Measurements from ENCODE around the gene SHB. TPM values are rescaled to one million over a fixed set of nuclear protein-coding genes. Genes with fewer than 3 reads are reported as not detected.

Gene SHB
- polyA plus RNA-seq, 1 donor (not counting 4 experiments of a cell fraction or from before 2014, with no cell fraction given), result 10.9 TPM

DNA sequence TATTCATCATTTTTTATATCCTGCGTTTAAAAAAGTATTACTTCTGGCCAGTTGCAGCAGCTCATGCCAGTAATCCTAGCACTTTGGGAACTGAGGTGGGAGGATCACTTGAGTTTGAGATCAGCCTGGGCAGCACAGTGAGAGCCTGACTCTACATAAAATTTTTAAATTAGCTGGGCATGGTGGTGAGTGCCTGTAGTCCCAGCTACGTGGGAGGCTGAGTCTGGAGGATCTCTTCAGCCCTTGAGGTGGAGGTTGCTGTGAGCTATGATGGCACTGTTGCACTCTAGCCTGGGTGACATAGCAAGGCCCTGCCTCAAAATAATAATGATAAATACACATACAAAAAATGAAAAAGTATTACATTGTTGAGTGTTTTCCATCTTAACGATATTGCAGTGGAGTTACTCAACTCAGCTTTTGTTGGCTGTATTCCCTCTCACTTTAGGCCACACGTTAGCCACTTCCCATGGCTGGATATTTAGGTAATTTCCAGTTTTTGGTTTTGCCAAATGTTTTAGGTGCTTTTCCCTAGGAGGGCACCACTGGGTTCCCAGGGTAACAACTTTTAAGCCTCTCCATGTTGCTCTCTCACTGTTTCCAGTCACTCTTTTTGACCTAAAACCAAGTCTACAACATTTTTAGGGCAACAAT, 20.6 kb downstream of the SHB start:
- Histone ChIP-seq H3K9me1 (ENCODE audit: control insufficient read depth, extremely low read depth, insufficient read depth, low read length) (no peaks in the 10 kb centered on the region), H2AFZ (ENCODE audit: control insufficient read depth, low read length) (no peak overlapping the region), H3K4me3 (ENCODE audit: control insufficient read depth in 2 of 3, extremely low read depth in 1 of 3, insufficient read depth in 2 of 3, low read depth in 1 of 3, low read length in 3 of 3) (peak overlapping the region in 1 of 3 experiments; percentile 33), H3K79me2 (ENCODE audit: control insufficient read depth, insufficient read depth, low read length) (peaks cover 63% of the 10 kb centered on the region), H3K27me3 (ENCODE audit: control insufficient read depth, extremely low read depth, insufficient read depth, low read length) (no peaks in the 10 kb centered on the region), H3K4me2 (ENCODE audit: control insufficient read depth, extremely low read depth, insufficient read depth, low read depth, low read length) (peak overlapping the region; percentile 84), H3K4me1 (ENCODE audit: control insufficient read depth, extremely low read depth, insufficient read depth, low read length) (peaks cover 53% of the 10 kb centered on the region), H3K27ac (ENCODE audit: control insufficient read depth, insufficient read depth, low read length) (peak overlapping the region; percentile 58), H4K20me1 (ENCODE audit: control insufficient read depth, extremely low read depth, insufficient read depth, low read length) (no peaks in the 10 kb centered on the region), H3K9ac (ENCODE audit: control insufficient read depth, extremely low read depth, insufficient read depth, low read length) (no peak overlapping the region), H3K36me3 (ENCODE audit: control insufficient read depth in 2 of 2, extremely low read depth in 1 of 2, insufficient read depth in 2 of 2, low read length in 2 of 2) (peaks cover 0 to 5% of the 10 kb centered on the region in 2 experiments), H3K9me3 (ENCODE audit: control insufficient read depth, low read depth, low read length) (no peaks in the 10 kb centered on the region)
- FAIRE-seq (no peak), DNase-seq (ENCODE audit: low read depth, low spot score) (no peak)
- dilution Hi-C loops (cut with MboI; ENCODE audit: extremely low pct_ligation_motif_present, low sequenced_read_pairs), result no loop called here
- no peak for TF ChIP-seq EZH2 (IDR thresholded peaks at IDR 0.05; ENCODE audit: low read length)
- TF ChIP-seq, protein P1, sequence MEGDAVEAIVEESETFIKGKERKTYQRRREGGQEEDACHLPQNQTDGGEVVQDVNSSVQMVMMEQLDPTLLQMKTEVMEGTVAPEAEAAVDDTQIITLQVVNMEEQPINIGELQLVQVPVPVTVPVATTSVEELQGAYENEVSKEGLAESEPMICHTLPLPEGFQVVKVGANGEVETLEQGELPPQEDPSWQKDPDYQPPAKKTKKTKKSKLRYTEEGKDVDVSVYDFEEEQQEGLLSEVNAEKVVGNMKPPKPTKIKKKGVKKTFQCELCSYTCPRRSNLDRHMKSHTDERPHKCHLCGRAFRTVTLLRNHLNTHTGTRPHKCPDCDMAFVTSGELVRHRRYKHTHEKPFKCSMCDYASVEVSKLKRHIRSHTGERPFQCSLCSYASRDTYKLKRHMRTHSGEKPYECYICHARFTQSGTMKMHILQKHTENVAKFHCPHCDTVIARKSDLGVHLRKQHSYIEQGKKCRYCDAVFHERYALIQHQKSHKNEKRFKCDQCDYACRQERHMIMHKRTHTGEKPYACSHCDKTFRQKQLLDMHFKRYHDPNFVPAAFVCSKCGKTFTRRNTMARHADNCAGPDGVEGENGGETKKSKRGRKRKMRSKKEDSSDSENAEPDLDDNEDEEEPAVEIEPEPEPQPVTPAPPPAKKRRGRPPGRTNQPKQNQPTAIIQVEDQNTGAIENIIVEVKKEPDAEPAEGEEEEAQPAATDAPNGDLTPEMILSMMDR (optimal IDR thresholded peaks at IDR 0.05 in 1 of 3, IDR thresholded peaks at IDR 0.05 in 1 of 3, conservative IDR thresholded peaks at IDR 0.05 in 1 of 3; ENCODE audit: extremely low read depth in 1 of 3, insufficient read depth in 2 of 3, low read length in 3 of 3), result no peak

DNA sequence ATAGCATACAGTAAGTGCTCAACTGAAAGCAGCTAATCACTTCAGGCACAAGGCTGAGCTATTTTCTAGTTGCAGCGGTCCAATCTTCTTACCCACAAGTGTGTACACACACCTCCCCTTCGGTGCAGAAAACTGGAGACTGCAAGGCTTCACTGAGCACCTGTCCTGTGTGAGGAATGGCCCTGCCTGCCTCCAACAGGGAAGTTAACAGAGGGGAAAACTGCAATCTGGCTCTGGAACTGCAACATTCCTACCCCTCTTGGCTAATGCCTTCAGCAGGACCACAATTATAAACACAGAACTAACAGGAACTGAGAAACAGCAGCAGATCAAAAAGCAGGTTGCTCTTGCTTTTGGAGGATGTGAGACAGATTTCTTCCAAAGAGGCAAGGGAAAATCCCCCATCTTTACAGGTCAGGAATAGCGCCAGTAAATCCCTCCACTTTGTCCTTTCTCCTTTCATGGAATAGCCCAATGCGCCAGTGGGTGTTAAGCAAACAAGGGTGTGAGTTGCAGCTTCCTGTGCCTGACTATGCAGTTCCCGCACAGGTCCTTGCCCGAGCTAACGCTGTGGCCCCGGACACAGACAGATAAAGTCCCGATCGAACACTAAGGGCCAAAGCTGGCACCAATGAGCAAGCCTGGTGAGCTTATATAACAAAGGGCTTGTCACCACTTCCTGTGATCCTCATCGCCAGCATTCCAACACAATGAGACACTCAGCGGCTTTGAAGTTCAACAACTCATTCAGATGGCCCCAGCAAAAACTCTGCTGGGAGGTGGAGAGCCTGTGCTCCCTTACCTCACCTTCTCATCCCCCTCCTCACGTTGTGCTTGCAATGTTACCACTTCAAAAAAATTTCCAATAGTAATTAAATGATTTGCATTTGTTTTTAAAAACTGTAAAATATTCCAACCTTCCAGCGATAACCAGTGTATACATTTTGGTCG, 21.5 kb downstream of the SHB start:
- TF ChIP-seq EZH2 (IDR thresholded peaks at IDR 0.05; ENCODE audit: low read length), result no peak
- TF ChIP-seq, protein P1 (optimal IDR thresholded peaks at IDR 0.05 in 1 of 3, IDR thresholded peaks at IDR 0.05 in 1 of 3, conservative IDR thresholded peaks at IDR 0.05 in 1 of 3; ENCODE audit: extremely low read depth in 1 of 3, insufficient read depth in 2 of 3, low read length in 3 of 3), result no peak
- no peak overlapping the region for H2AFZ ChIP-seq (ENCODE audit: control insufficient read depth, low read length)
- H3K4me3 ChIP-seq (ENCODE audit: control insufficient read depth in 2 of 3, extremely low read depth in 1 of 3, insufficient read depth in 2 of 3, low read depth in 1 of 3, low read length in 3 of 3), result peak overlapping the region; percentile 2 to 55 (median 33)
- peaks cover 62% of the 10 kb centered on the region for H3K4me1 ChIP-seq (ENCODE audit: control insufficient read depth, extremely low read depth, insufficient read depth, low read length)
- DNase-seq (ENCODE audit: low read depth, low spot score) (peak; percentile 90), FAIRE-seq (peak; percentile 64)
- dilution Hi-C loops (cut with MboI; ENCODE audit: extremely low pct_ligation_motif_present, low sequenced_read_pairs), result no loop called here
- peak overlapping the region; percentile 42 for H3K9ac ChIP-seq (ENCODE audit: control insufficient read depth, extremely low read depth, insufficient read depth, low read length)
- H3K9me1 ChIP-seq (ENCODE audit: control insufficient read depth, extremely low read depth, insufficient read depth, low read length), result peaks cover 3% of the 10 kb centered on the region
- H3K79me2 ChIP-seq (ENCODE audit: control insufficient read depth, insufficient read depth, low read length), result peaks cover 64% of the 10 kb centered on the region
- no peaks in the 10 kb centered on the region for H3K27me3 ChIP-seq (ENCODE audit: control insufficient read depth, extremely low read depth, insufficient read depth, low read length)
- H3K27ac ChIP-seq (ENCODE audit: control insufficient read depth, insufficient read depth, low read length), result peak overlapping the region; percentile 58
- peaks cover 0 to 5% of the 10 kb centered on the region in 2 experiments for H3K36me3 ChIP-seq (ENCODE audit: control insufficient read depth in 2 of 2, extremely low read depth in 1 of 2, insufficient read depth in 2 of 2, low read length in 2 of 2)
- H4K20me1 ChIP-seq (ENCODE audit: control insufficient read depth, extremely low read depth, insufficient read depth, low read length), result no peaks in the 10 kb centered on the region
- no peaks in the 10 kb centered on the region for H3K9me3 ChIP-seq (ENCODE audit: control insufficient read depth, low read depth, low read length)
- H3K4me2 ChIP-seq (ENCODE audit: control insufficient read depth, extremely low read depth, insufficient read depth, low read depth, low read length), result peak overlapping the region; percentile 84
